Measurements from ENCODE around the gene MOAP1.

DNA sequence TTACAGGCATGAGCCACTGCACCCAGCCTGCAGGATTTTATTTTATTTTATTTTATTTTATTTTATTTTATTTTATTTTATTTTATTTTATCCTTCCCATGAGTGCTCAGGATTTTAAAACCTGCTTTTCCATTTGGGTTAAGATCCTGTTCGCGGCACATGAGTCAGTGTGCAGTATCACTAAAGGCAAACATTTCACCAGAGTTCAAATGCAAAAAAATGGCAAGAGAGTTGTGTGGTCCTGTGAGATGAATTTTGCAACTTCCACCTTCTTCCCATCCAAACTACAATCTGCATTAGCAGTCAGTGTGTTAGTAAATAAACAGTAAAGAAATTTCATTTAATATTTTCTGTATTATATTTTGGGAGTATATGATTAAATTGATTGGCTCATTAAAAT lies 29.0 kb downstream of the MOAP1 start:
- TF ChIP-seq, protein P1, sequence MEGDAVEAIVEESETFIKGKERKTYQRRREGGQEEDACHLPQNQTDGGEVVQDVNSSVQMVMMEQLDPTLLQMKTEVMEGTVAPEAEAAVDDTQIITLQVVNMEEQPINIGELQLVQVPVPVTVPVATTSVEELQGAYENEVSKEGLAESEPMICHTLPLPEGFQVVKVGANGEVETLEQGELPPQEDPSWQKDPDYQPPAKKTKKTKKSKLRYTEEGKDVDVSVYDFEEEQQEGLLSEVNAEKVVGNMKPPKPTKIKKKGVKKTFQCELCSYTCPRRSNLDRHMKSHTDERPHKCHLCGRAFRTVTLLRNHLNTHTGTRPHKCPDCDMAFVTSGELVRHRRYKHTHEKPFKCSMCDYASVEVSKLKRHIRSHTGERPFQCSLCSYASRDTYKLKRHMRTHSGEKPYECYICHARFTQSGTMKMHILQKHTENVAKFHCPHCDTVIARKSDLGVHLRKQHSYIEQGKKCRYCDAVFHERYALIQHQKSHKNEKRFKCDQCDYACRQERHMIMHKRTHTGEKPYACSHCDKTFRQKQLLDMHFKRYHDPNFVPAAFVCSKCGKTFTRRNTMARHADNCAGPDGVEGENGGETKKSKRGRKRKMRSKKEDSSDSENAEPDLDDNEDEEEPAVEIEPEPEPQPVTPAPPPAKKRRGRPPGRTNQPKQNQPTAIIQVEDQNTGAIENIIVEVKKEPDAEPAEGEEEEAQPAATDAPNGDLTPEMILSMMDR (conservative IDR thresholded peaks at IDR 0.05) = no peak
- TF ChIP-seq EZH2 (IDR thresholded peaks at IDR 0.05; ENCODE audit: low read depth) = no peak

Measured in PC-9 (cell line).